KMS-11 (cell line): ENCODE results near the gene SLC12A4.

ENCODE experiments used
- H2AFZ ChIP-seq: fragments of 200-600 bp; sonication (generic); 2 replicates; pipeline ENCODE4 v1.6.1; 2016; ENCODE audit warnings: antibody characterized with exemption, mixed run types, low read depth
- H3K27ac ChIP-seq: fragments of 200-600 bp; sonication (generic); 2 replicates; pipeline ENCODE4 v1.6.1; 2016; ENCODE audit warnings: mild to moderate bottlenecking, mixed run types
- H3K27me3 ChIP-seq: fragments of 200-600 bp; sonication (generic); 2 replicates; pipeline ENCODE4 v1.6.1; 2017; ENCODE audit warnings: mild to moderate bottlenecking, low read depth, mixed run types, moderate library complexity; ENCODE audit not compliant: insufficient read depth
- H3K36me3 ChIP-seq: fragments of 200-600 bp; sonication (generic); 2 replicates; pipeline ENCODE4 v1.6.1; 2017; ENCODE audit warnings: mild to moderate bottlenecking, mixed run types; ENCODE audit not compliant: insufficient read depth
- H3K4me1 ChIP-seq: fragments of 200-600 bp; sonication (generic); 2 replicates; pipeline ENCODE4 v1.6.1; 2016; ENCODE audit warnings: mild to moderate bottlenecking, low read depth, mixed run types; ENCODE audit not compliant: poor library complexity, severe bottlenecking
- H3K4me2 ChIP-seq: fragments of 200-600 bp; sonication (generic); 2 replicates; pipeline ENCODE4 v1.7.0; 2016; ENCODE audit warnings: mild to moderate bottlenecking, mixed run types
- H3K4me3 ChIP-seq: fragments of 200-600 bp; sonication (generic); IDR thresholded peaks from 2 replicates; pipeline ENCODE4 v1.6.1; 2017; ENCODE audit warnings: low read depth, low read length, mixed read lengths; ENCODE audit not compliant: insufficient read depth
- H3K79me2 ChIP-seq: fragments of 200-600 bp; sonication (generic); 2 replicates; pipeline ENCODE4 v1.6.1; 2016; ENCODE audit warnings: low read depth, mixed run types; ENCODE audit not compliant: insufficient read depth
- H3K9ac ChIP-seq: fragments of 200-600 bp; sonication (generic); 2 replicates; pipeline ENCODE4 v1.6.1; 2016; ENCODE audit warnings: mild to moderate bottlenecking, mixed run types
- H4K20me1 ChIP-seq: fragments of 200-600 bp; sonication (generic); 2 replicates; pipeline ENCODE4 v1.6.1; 2016; ENCODE audit warnings: mild to moderate bottlenecking, mixed run types; ENCODE audit not compliant: insufficient read depth
- TF ChIP-seq, protein P1 (sequence below): fragments of 200-600 bp; sonication (generic); conservative IDR thresholded peaks from 2 replicates; pipeline ENCODE4 v1.6.1; 2017; ENCODE audit warnings: low read depth, mild to moderate bottlenecking, antibody characterized with exemption, low read length, moderate library complexity, mixed read lengths

SLC12A4 gene

DNA sequence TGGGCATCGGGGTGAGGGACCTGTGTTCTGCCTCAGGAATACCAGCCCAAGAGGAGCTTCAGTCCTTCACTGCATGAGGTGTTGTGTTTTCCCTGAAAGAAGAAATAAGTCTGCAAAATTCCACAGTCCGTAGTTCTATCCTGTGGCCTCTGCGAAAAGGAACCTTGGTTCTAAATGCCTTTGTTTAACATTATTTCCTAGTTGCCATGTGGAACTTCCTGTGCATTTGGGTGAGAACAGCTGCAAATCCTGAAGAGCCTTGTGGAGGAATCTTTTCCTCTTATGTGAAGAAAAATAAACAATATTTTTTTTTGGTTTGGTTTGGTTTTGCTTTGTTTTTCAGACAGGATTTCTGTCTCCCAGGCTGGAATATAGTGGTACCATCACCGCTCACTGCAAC lies 65.6 kb downstream of the SLC12A4 start:
- Histone ChIP-seq H3K27me3 (no peaks in the 10 kb centered on the region), H3K36me3 (no peaks in the 10 kb centered on the region), H2AFZ (no peak overlapping the region), H3K9ac (no peak overlapping the region), H3K4me3 (no peak overlapping the region), H4K20me1 (no peaks in the 10 kb centered on the region), H3K79me2 (0 out of 2 replicates have a peak, but pooled peaks cover 9% of the 10 kb centered on the region), H3K4me2 (no peak overlapping the region), H3K27ac (no peak overlapping the region), H3K4me1 (peaks cover 5% of the 10 kb centered on the region)
- TF ChIP-seq, protein P1, sequence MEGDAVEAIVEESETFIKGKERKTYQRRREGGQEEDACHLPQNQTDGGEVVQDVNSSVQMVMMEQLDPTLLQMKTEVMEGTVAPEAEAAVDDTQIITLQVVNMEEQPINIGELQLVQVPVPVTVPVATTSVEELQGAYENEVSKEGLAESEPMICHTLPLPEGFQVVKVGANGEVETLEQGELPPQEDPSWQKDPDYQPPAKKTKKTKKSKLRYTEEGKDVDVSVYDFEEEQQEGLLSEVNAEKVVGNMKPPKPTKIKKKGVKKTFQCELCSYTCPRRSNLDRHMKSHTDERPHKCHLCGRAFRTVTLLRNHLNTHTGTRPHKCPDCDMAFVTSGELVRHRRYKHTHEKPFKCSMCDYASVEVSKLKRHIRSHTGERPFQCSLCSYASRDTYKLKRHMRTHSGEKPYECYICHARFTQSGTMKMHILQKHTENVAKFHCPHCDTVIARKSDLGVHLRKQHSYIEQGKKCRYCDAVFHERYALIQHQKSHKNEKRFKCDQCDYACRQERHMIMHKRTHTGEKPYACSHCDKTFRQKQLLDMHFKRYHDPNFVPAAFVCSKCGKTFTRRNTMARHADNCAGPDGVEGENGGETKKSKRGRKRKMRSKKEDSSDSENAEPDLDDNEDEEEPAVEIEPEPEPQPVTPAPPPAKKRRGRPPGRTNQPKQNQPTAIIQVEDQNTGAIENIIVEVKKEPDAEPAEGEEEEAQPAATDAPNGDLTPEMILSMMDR, result no peak

- no peak overlapping the region for H3K4me3 ChIP-seq
- H3K4me2 ChIP-seq, result no peak overlapping the region
- no peaks in the 10 kb centered on the region for H4K20me1 ChIP-seq
- H2AFZ ChIP-seq, result no peak overlapping the region
- peaks cover 16% of the 10 kb centered on the region; the same call in 1 of the 2 replicates for H3K79me2 ChIP-seq
- H3K36me3 ChIP-seq, result no peaks in the 10 kb centered on the region
- H3K9ac ChIP-seq, result no peak overlapping the region
- H3K27me3 ChIP-seq, result no peaks in the 10 kb centered on the region
- no peak overlapping the region for H3K27ac ChIP-seq
- peaks cover 5% of the 10 kb centered on the region for H3K4me1 ChIP-seq
- TF ChIP-seq, protein P1, result no peak
These were observed 66.7 kb downstream of the SLC12A4 start for GRCh38 chr16:67901734-67902133.

DNA sequence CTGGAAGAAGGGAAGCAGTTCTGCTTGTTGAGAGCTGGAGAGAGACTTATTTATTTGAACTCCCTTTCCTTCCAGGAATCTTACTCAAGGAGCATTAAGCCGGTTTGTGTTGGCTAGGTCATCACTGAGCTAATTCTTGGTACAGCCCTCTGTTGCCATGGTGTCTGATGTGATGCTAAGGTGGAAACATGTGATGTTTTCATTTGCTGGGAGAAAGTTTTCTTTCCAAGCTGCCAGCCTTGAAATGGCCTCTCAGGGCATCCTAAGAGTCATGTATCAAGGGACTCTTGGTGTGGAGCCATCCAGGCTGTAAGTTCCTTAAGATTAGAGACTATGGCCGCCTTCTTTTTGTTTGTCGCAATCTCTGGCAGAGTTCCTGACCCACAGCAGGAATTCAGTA lies 71.2 kb downstream of the SLC12A4 start:
- no peak overlapping the region for H3K27ac ChIP-seq
- TF ChIP-seq, protein P1, result no peak
- no peak overlapping the region for H3K4me2 ChIP-seq
- no peak overlapping the region for H2AFZ ChIP-seq
- no peaks in the 10 kb centered on the region for H3K36me3 ChIP-seq
- H3K4me3 ChIP-seq, result no peak overlapping the region
- peaks cover 18% of the 10 kb centered on the region for H3K4me1 ChIP-seq
- H3K9ac ChIP-seq, result no peak overlapping the region
- H3K79me2 ChIP-seq, result peaks cover 42% of the 10 kb centered on the region; the same call in 1 of the 2 replicates
- H3K27me3 ChIP-seq, result no peaks in the 10 kb centered on the region
- H4K20me1 ChIP-seq, result no peaks in the 10 kb centered on the region

GRCh38 chr16:67893743-67894399 lies 74.6 kb downstream of the SLC12A4 start:
- H3K4me1 ChIP-seq, result peaks cover 17% of the 10 kb centered on the region
- peaks cover 34% of the 10 kb centered on the region; the same call in 1 of the 2 replicates for H3K79me2 ChIP-seq
- H3K9ac ChIP-seq, result peak overlapping the region; percentile 88
- peak overlapping the region; percentile 86 for H3K4me2 ChIP-seq
- H3K27me3 ChIP-seq, result no peaks in the 10 kb centered on the region
- H3K27ac ChIP-seq, result peak overlapping the region; percentile 63
- no peaks in the 10 kb centered on the region for H3K36me3 ChIP-seq
- H3K4me3 ChIP-seq, result no peak overlapping the region
- H2AFZ ChIP-seq, result peak overlapping the region; percentile 69
- TF ChIP-seq, protein P1, result no peak
- no peaks in the 10 kb centered on the region for H4K20me1 ChIP-seq
